SKM-1 (cell line): ENCODE data around the gene PGA3.
"Not testable (repeated sequence)": the region's sequence is repeated elsewhere in the genome, so short reads cannot be mapped to it uniquely, and the experiment has no call there.

Experiments used
- DNase-seq: peaks from one replicate; lab custom pipeline; 2025; ENCODE audit not compliant: unreplicated experiment; lab: John Stamatoyannopoulos, UW

Gene PGA3

GRCh38 chr11:61170566-61170965, 32.7 kb upstream of the PGA3 start:
- no peak for DNase-seq

DNA sequence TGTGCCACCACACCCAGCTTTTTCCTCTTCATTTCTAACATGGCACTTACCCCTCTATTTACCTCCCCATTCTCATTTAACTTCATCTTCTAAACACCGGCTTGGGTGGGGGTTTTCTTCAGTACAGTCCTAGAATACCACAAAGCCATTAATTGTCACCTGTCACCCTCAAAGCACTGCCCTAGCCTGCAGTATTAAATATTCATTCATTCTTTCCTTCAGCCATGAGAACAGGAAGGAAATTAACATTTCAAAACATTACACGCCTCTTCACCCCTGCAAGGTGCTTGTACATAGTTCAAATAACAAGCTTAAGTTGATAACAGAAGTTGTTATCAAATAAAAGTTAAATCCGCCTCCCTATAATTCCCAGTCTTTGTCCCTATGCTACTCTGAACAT, 31.4 kb upstream of the PGA3 start:
- DNase-seq: no peak

DNA sequence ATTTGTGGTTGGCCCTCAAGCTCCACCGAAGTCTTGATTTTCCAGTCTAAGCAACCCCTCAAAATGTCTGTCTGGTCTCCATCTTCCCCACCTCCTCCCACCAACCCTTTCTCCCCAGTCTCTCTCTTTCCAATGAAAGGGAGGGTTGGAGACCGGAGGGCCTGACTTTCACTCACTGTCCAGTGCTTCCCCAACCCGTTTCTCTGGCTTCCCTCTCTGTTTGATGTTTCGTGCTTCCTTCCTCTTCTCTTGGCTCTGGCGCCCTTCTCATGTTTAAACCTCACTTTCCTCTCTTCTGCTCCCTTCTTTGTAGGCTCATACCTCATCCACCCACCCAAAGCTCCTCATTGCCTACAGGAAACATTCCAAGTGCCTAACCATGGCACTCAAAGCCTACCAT, 31.0 kb upstream of the PGA3 start:
- no peak for DNase-seq

GRCh38 chr11:61172888-61173287, 30.4 kb upstream of the PGA3 start:
- no peak for DNase-seq

- DNase-seq: no peak
Observed at GRCh38 chr11:61173456-61173855, 29.9 kb upstream of the PGA3 start.

GRCh38 chr11:61174273-61174672, 29.0 kb upstream of the PGA3 start:
- DNase-seq: no peak

DNA sequence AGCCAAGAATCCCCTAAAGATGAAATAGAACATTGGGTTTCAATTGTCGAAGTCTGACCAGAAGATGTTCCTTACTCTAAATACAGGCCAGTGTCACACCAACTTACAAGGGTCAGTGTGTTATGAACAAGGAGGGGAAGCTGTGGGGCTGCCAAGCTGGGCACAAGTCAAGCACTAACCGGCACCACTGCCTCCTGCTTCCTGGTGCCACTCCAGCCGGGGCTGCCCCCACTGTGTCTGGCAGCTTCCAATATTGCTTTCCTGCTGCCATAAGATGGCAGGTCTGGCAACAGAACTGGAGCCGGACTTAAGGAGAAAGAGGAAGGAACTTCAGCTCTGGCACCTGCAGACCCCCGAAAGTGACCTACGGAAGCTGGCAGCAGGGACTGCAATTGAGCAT, 28.4 kb upstream of the PGA3 start:
- no peak for DNase-seq

DNA sequence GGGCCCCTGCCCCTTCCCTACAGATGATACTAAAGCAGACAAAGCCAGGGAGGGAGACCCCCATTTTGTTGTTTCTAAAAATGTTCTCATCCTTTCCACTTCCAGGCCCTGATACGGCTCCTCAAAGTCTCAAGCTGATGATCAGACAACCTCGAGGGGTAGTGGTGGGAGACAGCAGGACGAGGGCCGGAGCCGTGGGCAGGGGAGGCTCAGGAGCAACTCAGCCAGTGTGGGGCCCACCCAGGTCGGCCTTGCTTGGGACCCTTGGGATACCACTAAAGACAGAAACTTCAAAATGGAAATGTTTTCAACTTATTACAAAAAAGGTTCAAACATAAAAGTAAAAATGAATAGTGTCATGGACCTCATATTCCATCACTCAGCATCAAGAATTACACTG, 26.9 kb upstream of the PGA3 start:
- DNase-seq: no peak

DNA sequence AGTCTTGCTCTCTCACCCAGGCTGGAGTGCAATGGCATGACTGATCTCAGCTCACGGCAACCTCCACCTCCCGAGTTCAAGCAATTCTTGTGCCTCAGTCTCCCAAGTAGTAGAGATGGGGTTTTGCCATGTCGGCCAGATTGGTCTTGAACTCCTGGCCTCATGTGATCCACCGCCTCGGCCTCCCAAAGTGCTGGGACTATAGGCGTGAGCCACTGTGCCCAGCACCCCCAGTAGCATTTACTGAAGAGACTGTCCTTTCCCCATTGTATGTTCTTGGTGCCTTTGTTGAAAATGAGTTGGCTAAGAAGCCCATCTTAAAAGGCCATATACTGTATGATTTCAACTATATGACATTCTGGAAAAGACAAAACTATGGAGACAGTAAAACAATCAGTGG, 23.1 kb upstream of the PGA3 start:
- not testable (repeated sequence) for DNase-seq

- DNase-seq: no peak
Observed at GRCh38 chr11:61181489-61181888, 21.8 kb upstream of the PGA3 start.

GRCh38 chr11:61183645-61184044, 19.7 kb upstream of the PGA3 start:
- no peak for DNase-seq

DNA sequence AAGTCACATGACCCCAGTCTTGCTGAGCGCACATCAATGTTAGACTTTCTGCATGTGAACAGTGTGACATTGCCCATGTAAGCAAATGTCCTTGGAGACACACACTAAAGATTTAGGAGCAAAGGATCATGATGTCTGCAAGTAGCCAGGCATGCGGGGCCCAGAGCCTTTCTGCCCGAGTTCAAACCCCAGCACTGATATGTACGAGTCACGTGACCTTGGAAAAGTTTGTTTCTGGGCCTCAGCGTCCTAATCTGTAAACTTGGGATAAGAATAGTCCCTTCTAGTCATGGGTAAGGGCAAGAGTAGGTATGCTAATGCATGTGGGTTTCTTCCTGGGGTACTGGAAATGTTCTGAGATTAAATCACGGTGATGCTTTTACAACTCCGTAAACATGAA, 16.8 kb upstream of the PGA3 start:
- DNase-seq: no peak

DNA sequence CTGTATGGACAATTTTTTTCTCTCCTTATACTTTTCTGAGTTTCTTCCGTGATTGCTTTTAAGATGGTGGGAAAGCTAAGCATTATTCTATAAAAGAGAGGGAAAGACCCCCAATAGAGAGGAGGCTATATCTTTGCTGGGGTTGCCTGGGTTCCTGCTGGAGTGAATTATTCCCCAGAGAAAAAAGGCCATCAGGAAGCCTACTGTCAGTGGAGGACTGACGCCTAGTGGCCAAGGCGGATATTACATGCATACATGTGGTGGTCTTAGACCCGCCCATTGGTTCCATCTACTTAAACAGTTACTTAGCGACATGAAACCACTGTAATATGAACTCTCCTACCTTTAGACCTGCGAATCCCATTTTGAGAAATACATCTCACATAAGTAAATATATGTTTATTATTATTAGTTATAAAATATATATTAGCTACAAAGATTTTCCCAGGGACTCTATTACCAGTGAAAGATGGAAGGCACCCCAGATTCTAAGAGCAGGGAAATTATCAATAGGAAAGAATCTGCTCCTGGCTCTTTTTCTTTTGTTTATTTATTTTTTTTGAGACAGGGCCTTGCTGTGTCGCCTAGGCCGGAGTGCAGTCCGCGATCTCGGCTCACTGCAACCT, 15.7 kb upstream of the PGA3 start:
- DNase-seq: peak; percentile 18

DNA sequence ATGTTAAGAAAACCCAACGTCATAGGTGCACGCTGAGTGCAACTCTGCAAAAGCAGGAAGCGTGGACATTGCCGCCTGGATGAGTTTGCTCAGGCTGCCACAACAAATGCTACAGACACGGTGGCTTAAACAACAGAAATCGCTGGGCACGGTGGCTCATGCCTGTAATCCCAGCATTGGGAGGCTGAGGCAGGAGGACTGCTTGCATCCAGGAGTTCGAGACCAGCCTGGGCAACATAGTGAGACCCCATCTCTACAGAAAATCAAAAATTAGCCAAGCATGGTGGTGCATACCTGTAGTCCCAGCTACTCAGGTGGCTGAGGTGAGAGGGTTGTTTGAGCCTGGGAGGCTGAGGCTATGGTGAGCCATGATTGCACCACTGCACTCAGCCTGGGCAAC, 13.4 kb upstream of the PGA3 start:
- no peak for DNase-seq

DNA sequence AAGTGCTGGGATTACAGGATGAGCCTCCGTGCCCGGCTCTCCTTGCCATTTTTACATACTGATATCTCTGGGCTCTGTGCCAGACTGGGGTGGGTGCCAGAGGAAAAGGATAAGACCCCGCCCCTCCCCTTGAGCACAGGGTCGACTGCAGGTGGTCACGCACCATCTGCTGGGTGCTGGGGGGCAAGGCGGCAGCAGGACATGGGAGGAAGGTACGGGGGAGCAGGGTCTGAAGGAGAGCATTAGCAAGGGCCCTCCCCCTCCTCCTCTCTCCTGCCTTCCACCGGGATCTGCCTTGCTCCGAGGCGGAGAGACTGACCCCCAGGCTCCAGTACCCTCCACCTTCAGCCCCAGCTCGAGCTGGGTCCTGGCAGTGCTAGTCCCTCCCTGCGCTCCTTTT, 9.7 kb upstream of the PGA3 start:
- DNase-seq: no peak

GRCh38 chr11:61194169-61194671, 9.1 kb upstream of the PGA3 start:
- no peak for DNase-seq

DNA sequence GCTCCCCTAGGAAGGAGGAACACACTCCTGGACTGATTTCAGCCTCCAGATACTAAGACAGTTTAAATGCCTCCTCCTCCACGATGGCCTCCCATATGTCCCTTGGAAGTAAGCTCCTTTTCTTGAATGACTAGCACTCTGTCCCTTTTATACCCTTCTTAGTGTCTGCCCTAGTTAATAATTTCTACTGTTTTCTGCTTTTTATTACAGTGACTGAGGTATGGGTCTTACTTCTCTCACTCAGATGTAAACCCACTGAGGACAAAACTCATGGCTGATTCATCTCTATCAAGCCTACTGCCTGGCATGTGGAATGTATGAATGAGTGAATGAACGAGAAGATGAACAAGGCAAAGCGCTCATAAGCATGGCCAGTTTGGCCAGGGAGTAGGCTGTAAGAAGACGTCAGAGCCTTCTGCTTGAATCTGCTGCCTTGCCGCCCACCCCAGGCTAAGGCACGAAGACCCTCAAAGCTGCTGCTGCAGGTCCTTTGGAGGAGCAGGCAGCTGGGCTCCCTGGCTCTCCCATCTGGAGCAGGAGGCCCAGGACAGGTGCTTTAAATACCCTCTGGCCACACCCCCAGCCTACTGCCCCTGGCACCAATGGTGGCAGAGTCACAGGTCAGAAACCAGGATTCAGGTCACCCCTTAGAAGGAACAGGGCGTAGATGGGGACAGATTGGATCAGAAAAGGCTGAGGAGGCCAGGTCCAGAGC, 8.2 kb upstream of the PGA3 start:
- DNase-seq: no peak

GRCh38 chr11:61195719-61196118, 7.6 kb upstream of the PGA3 start:
- no peak for DNase-seq

DNA sequence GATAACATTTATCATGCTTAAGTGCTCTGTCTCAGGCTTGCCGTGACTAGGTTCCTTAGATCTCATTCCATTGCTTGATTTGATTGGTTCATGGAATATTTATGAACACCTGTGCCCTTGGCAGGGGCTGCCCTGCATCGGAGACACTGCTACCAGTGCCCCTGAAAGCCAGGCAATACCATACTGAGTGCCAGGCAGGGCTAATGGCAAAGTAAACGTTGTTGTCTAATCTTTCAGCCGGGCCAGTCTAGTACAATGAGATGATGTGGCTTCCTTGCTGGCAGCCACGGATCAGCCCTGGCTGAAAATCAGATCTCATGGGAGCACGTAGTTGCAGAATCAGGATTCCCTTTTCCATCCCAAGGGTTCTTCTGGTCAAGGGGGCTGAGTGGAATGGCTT, 5.0 kb upstream of the PGA3 start:
- no peak for DNase-seq

DNA sequence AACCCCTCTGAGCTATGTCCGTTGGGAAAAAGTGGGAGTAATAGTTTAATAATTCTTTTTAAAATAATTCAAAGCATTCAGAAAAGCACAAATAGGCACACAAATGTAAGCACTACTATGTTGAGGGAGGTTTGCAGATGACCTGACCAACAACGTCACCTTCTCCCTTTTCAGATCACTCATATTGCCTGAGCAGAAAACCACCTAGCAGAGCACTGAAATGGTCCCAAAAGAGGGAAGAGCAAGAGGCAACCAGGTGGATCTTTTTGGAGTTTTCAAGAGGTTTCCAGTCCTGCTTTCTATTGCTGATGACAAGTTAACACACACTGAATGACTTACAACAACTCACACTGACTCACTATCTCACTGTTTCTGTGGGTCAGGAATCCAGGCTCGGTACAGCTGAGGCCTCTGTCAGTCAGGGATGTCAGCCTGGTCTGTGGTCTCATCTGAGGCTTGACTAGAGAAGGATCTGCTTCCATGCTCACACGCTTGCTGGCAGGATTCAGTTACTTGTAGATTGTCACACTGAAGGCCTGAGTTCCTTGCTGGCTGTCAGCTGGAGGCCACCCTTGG, 4.3 kb upstream of the PGA3 start:
- DNase-seq: no peak

- DNase-seq: no peak
Observed at GRCh38 chr11:61201476-61201875, 1.8 kb upstream of the PGA3 start.

DNA sequence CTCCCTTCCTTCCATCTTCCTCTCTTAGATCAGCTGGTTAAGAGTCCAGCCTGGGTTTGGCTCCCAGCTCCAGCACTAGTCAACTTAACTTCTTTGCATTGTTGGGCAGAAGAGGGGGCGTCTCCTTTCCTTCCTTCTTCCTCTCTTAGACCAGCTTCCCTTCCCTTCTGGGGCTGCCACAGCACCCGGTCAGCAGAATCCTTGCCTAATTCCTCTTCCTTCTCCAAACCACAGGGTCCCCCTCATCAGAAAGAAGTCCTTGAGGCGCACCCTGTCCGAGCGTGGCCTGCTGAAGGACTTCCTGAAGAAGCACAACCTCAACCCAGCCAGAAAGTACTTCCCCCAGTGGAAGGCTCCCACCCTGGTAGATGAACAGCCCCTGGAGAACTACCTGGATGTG, 558 bp downstream of the PGA3 start:
- not testable (repeated sequence) for DNase-seq
